K562 (cell line): ENCODE results near the gene PTPRF. TPM values are rescaled to one million over a fixed set of nuclear protein-coding genes. Genes with fewer than 3 reads are reported as not detected.
A peak's percentile ranks its signal among the peaks of the same experiment; 100 is the strongest.

ENCODE experiments used
- ATAC-seq: fragments of 200-7000 bp; cut with Tn5 transposase; 3 replicates; pipeline ENCODE4 v1.9.1; 2020; ENCODE audit warnings: moderate library complexity
- BruUV-seq: library from RNA; stranded (reverse); fragments of 400-500 nt; replicated peaks from 2 replicates; lab custom pipeline; 2021; lab: Mats Ljungman, UMichigan
- CTCF ChIA-PET: fragments of 300-600 bp; formaldehyde crosslinking; extraction: SDS; loops from one replicate; lab custom pipeline; 2021; ENCODE audit warnings: low intra/inter-chr PET ratio; lab: Yijun Ruan, JAX
- POLR2A ChIA-PET: fragments of 300-600, 350-650 bp; sonication (Branson Sonifier 250); formaldehyde crosslinking; extraction: SDS; loops from one replicate; lab custom pipeline; 2021; ENCODE audit warnings: antibody characterized with exemption, inconsistent platforms; lab: Yijun Ruan, JAX
- DNase-seq, 4 experiments: peaks; one replicate each; pipeline versions ENCODE4 v3.0.0 to v3.0.0-alpha.2; 2011 to 2018; ENCODE audit warnings: low spot score in 3 of 4, mixed read lengths in 3 of 4; ENCODE audit errors: extremely low read depth in 1 of 4
- FAIRE-seq: peaks from 2 replicates; lab custom pipeline; 2011; peaks lifted over from hg19 to GRCh38; lab: Jason Lieb, UNC
- H2AFZ ChIP-seq: 2 replicates; pipeline ENCODE4 v1.6.0; 2011; ENCODE audit warnings: low read depth, low read length, control low read depth, inconsistent platforms
- H3K27ac ChIP-seq: fragments of 200-600 bp; 3 replicates; pipeline ENCODE4 v1.8.0; 2011; ENCODE audit warnings: low read depth, mild to moderate bottlenecking, control low read depth, inconsistent platforms, low read length, moderate library complexity, mixed read lengths; ENCODE audit errors: extremely low read depth
- H3K27me3 ChIP-seq, 2 experiments: fragments of 300-600 bp in 1 of 2; 2 replicates in 1 of 2; 3 replicates in 1 of 2; pipeline versions ENCODE4 v1.6.0 to v1.8.0; 2011; ENCODE audit warnings: inconsistent platforms in 2 of 2, low read length in 2 of 2, mild to moderate bottlenecking in 1 of 2, mixed read lengths in 1 of 2, moderate library complexity in 1 of 2; ENCODE audit not compliant: control insufficient read depth in 2 of 2, insufficient read depth in 2 of 2
- H3K36me3 ChIP-seq: fragments of 300-600 bp; 3 replicates; pipeline ENCODE4 v1.8.0; 2011; ENCODE audit warnings: mild to moderate bottlenecking, low read length, inconsistent platforms; ENCODE audit not compliant: control insufficient read depth, insufficient read depth
- H3K4me1 ChIP-seq, 2 experiments: fragments of 200-600 bp in 1 of 2; replicated peaks in 1 of 2; 2 replicates in 1 of 2; 3 replicates in 1 of 2; pipeline versions ENCODE4 v1.5.1 to v1.8.0; 2011; ENCODE audit warnings: inconsistent platforms in 2 of 2, low read length in 2 of 2, mild to moderate bottlenecking in 1 of 2, mixed read lengths in 1 of 2, moderate library complexity in 1 of 2; ENCODE audit not compliant: control insufficient read depth in 2 of 2, insufficient read depth in 2 of 2
- H3K4me2 ChIP-seq: 2 replicates; pipeline ENCODE4 v1.6.1; 2011; ENCODE audit warnings: low read length, control low read depth, inconsistent platforms, mixed read lengths; ENCODE audit not compliant: insufficient read depth
- H3K4me3 ChIP-seq: fragments of 200-600 bp; sonication (generic), shearing (Covaris generic); 2 replicates; pipeline ENCODE4 v1.5.1; 2016; ENCODE audit warnings: control low read depth, inconsistent platforms
- H3K79me2 ChIP-seq: fragments of 200-600 bp; 3 replicates; pipeline ENCODE4 v1.8.0; 2011; ENCODE audit warnings: low read length, inconsistent platforms; ENCODE audit not compliant: control insufficient read depth, insufficient read depth
- H3K9ac ChIP-seq, 2 experiments: 2 replicates each; pipeline versions ENCODE4 v1.6.0 to v1.6.1; 2011; ENCODE audit warnings: low read depth in 2 of 2, low read length in 2 of 2, control low read depth in 1 of 2, inconsistent platforms in 1 of 2, mild to moderate bottlenecking in 1 of 2, mixed read lengths in 1 of 2; ENCODE audit not compliant: insufficient read depth in 1 of 2
- H3K9me1 ChIP-seq: one replicate; pipeline ENCODE4 v1.6.0; 2011; ENCODE audit warnings: inconsistent platforms, mild to moderate bottlenecking, low read length, moderate library complexity; ENCODE audit not compliant: control insufficient read depth, insufficient read depth
- H3K9me3 ChIP-seq: replicated peaks from 2 replicates; pipeline ENCODE4 v1.5.1; 2011; ENCODE audit warnings: low read depth, low read length, inconsistent platforms; ENCODE audit not compliant: control insufficient read depth, insufficient read depth
- H4K20me1 ChIP-seq: replicated peaks from 2 replicates; pipeline ENCODE4 v1.6.1; 2011; ENCODE audit warnings: low read length, inconsistent platforms, mixed read lengths; ENCODE audit not compliant: control insufficient read depth, insufficient read depth
- CBX3 ChIP-seq, 2 experiments: IDR thresholded peaks; 1 replicate in 1 of 2; 2 replicates in 1 of 2; pipeline ENCODE4 v1.6.1; 2012; ENCODE audit warnings: inconsistent platforms in 2 of 2, low read length in 2 of 2, borderline replicate concordance in 1 of 2, control low read depth in 1 of 2
- DDX20 ChIP-seq: fragments of 450-650 bp; IDR thresholded peaks from 2 replicates; pipeline ENCODE4 v1.6.1; 2016; ENCODE audit warnings: missing genetic modification characterization, low read depth, mild to moderate bottlenecking, missing compliant biosample characterization, moderate library complexity
- E2F4 ChIP-seq: sonication (generic); formaldehyde crosslinking; IDR thresholded peaks from 2 replicates; pipeline ENCODE4 v1.8.0; 2022; ENCODE audit warnings: mild to moderate bottlenecking, low read depth, missing genetic modification reagents
- ERF ChIP-seq: fragments of 450-650 bp; formaldehyde crosslinking; IDR thresholded peaks from 2 replicates; pipeline ENCODE4 v1.4.0; 2020; ENCODE audit warnings: mild to moderate bottlenecking, mixed read lengths
- NEUROD1 ChIP-seq: fragments of 150-350 bp; IDR thresholded peaks from 2 replicates; pipeline ENCODE4 v1.6.1; 2014; ENCODE audit warnings: borderline replicate concordance, low read length, low read depth; ENCODE audit not compliant: partially characterized antibody
- NFIC ChIP-seq: fragments of 450-650 bp; IDR thresholded peaks from 2 replicates; pipeline ENCODE4 v1.6.1; 2017; ENCODE audit warnings: mild to moderate bottlenecking, inconsistent platforms
- POLR2AphosphoS5 ChIP-seq: IDR thresholded peaks from 2 replicates; pipeline ENCODE4 v1.6.1; 2011; ENCODE audit warnings: mild to moderate bottlenecking, low read depth, low read length, moderate library complexity; ENCODE audit not compliant: control insufficient read depth, insufficient read depth
- SIX5 ChIP-seq, 2 experiments: IDR thresholded peaks; 2 replicates each; pipeline ENCODE4 v1.6.1; 2011; ENCODE audit warnings: low read length in 2 of 2, borderline replicate concordance in 1 of 2, low read depth in 1 of 2, mild to moderate bottlenecking in 1 of 2, moderate library complexity in 1 of 2; ENCODE audit not compliant: insufficient read depth in 1 of 2
- TAF9B ChIP-seq: fragments of 450-650 bp; IDR thresholded peaks from 2 replicates; pipeline ENCODE4 v1.6.1; 2018; ENCODE audit warnings: mild to moderate bottlenecking; ENCODE audit not compliant: partially characterized antibody
- TFAP4 ChIP-seq: sonication (generic); formaldehyde crosslinking; IDR thresholded peaks from 2 replicates; pipeline ENCODE4 v1.8.0; 2022; ENCODE audit warnings: missing genetic modification reagents, mild to moderate bottlenecking, moderate library complexity, borderline replicate concordance
- ZBTB2 ChIP-seq: fragments of 450-650 bp; IDR thresholded peaks from 2 replicates; pipeline ENCODE4 v1.6.1; 2016; ENCODE audit warnings: antibody characterized with exemption
- ZHX1 ChIP-seq: fragments of 150-350 bp; conservative IDR thresholded peaks from 2 replicates; pipeline ENCODE4 v1.6.1; 2014; ENCODE audit warnings: low read length
- ZNF146 ChIP-seq: IDR thresholded peaks from one replicate; pipeline ENCODE4 v1.6.1; 2018; ENCODE audit warnings: missing compliant biosample characterization; ENCODE audit not compliant: unreplicated experiment
- ZNF75A ChIP-seq: fragments of 450-650 bp; formaldehyde crosslinking; IDR thresholded peaks from 2 replicates; pipeline ENCODE4 v1.4.0; 2020; ENCODE audit warnings: mild to moderate bottlenecking
- WGBS: fragments of 100-300 bp; shearing (Covaris generic); methylation state at CpG from one replicate; pipeline ENCODE4 v1.1.6; 2016; ENCODE audit warnings: low coverage, mixed read lengths; ENCODE audit not compliant: insufficient coverage; ENCODE audit errors: missing lambda C conversion rate; 5-methylcytosine and 5-hydroxymethylcytosine counted together
- in situ Hi-C: fragments of 300-500 bp; cut with MboI; formaldehyde crosslinking; loops from 4 replicates; pipeline ENCODE4 v1.15.0; 2018; ENCODE audit warnings: inconsistent platforms, mixed read lengths
- intact Hi-C: fragments of 100-400 bp; cut with micrococcal nuclease; formaldehyde crosslinking; loops from 2 replicates; pipeline ENCODE4 v1.14.2; 2022
- polyA plus RNA-seq, 8 experiments: library from polyadenylated mRNA; depleted of rRNA in 4 of 8; stranded (reverse) in 5 of 8; unstranded in 3 of 8; fragments of >200 nt; fragmentation: Nextera tagmentation in 2 of 8; fragmentation: Illumina TruSeq in 1 of 8; extraction: Ambion mirVana in 2 of 8; extraction: Trizol in 1 of 8; gene quantifications; 2 replicates each; pipeline versions ENCODE4 v1.2.1 to v1.2.3, GENCODE V29; 2011 to 2014; ENCODE audit warnings: inconsistent platforms in 1 of 8, missing spikeins in 1 of 8
- total RNA-seq, 7 experiments: library from RNA; depleted of rRNA in 6 of 7; stranded (reverse); fragments of >200 nt in 6 of 7; fragmentation: Illumina TruSeq in 2 of 7; extraction: Trizol in 2 of 7; gene quantifications; 2 replicates each; pipeline versions ENCODE4 v1.2.1 to v1.2.3, GENCODE V29; 2011 to 2021; ENCODE audit warnings: low replicate concordance in 1 of 7

PTPRF gene
- total and polyA plus RNA-seq, 9 of the 15 experiments (the other 6 are each of a cell fraction or from before 2014, with no cell fraction given) = 0.13 to 4.3 (median 1.1) TPM

DNA sequence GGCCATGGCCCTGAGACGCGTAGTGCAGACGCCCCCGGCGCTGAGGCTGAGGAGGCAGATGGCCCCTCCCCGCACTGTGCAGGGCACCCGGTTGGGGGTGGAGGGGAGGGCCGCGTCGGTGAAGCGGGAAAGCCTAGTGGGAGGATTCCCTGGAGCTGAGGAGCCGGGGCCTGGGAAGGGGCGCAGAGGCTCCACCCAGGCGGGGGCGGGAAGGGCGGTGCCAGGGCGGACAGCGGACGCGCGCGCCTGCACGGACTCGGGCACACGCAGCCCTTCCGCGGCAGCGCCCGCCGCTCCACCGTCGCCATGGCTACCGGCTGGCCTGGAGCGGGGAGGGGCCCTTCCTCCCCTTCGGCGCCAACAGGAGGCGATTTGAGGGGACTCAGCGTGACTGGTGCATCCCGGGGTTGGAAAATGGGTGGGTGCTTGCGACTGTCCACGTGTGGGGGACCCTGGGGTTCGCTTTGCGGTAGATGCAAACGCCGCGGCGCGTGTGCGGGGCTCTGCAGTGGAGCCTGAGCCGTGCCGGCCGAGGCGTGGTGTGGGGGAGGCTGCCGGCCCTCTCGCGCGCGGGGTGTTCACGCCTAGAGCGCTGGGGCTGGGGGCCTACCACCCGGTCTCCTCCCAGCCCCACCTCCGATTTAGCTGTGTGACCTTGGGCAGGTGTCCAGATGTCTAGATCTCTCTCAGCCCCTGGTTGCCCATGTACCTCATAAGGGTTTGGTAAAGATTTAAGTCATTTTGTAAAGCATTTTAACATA, 35.1 kb downstream of the PTPRF start:
- in situ Hi-C loops (no loop called here), intact Hi-C loops (no loop called here)
- Histone ChIP-seq H3K79me2 (no peaks in the 10 kb centered on the region), H3K4me3 (peak overlapping the region; percentile 29; the same call in 1 of the 2 replicates), H3K27me3 (peaks cover 36 to 93% of the 10 kb centered on the region in 2 experiments), H3K9ac (peak overlapping the region in 1 of 2 experiments; percentile 67; a peak in 1 of 4 replicates), H4K20me1 (peaks cover 53% of the 10 kb centered on the region), H3K9me3 (no peaks in the 10 kb centered on the region), H3K4me1 (peaks cover 4 to 19% of the 10 kb centered on the region in 2 experiments; a peak in 4 of 5 replicates), H3K27ac (no peak overlapping the region), H3K4me2 (peak overlapping the region; percentile 56), H2AFZ (0 out of 2 replicates have a peak overlapping the region, but pooled peaks have one; percentile 41), H3K36me3 (no peaks in the 10 kb centered on the region), H3K9me1 (peaks cover 14% of the 10 kb centered on the region)
- ChIA-PET POLR2A (interaction anchor here (0.6 to 1.0 kb wide), 3 partner anchors 13 to 236 kb away, joined by 3 to 4 read pairs (median 3); no protein-coding TSS in a partner anchor), CTCF (no interaction called here)
- ATAC-seq (peak; percentile 78), DNase-seq (peak; percentile 57 to 93 (median 82)), FAIRE-seq (no peak)
- 14% methylated on average over 44 of the region's 62 CpGs for WGBS
- no TSS peak for BruUV-seq
- TF ChIP-seq ZHX1 (no peak), TAF9B (no peak), SIX5 (IDR thresholded peaks at IDR 0.05; ENCODE audit: borderline replicate concordance in 1 of 2, insufficient read depth in 1 of 2, low read depth in 1 of 2, low read length in 2 of 2) (no peak), CBX3 (IDR thresholded peaks at IDR 0.05; ENCODE audit: borderline replicate concordance in 1 of 2, low read length in 2 of 2) (no peak), ERF (CRISPR knock-in tag) (no peak), E2F4 (CRISPR knock-in tag) (no peak), DDX20 (tag) (no peak), ZNF75A (CRISPR knock-in tag) (no peak), NEUROD1 (no peak), NFIC (no peak), ZBTB2 (no peak), POLR2AphosphoS5 (no peak), ZNF146 (CRISPR knock-in tag) (no peak), TFAP4 (CRISPR knock-in tag) (peak; percentile 21; the same call in 1 of the 2 replicates)
